OCI-LY1 (cell line): ENCODE data around the gene NFKBIB.

Source experiments
- H2AFZ ChIP-seq: fragments of 200-600 bp; sonication (generic), shearing (Covaris generic); 2 replicates; pipeline ENCODE4 v1.6.0; 2014; ENCODE audit warnings: antibody characterized with exemption, mild to moderate bottlenecking, low read length
- H3F3A ChIP-seq: fragments of 200-600 bp; sonication (generic), shearing (Covaris generic); 2 replicates; pipeline ENCODE4 v1.6.0; 2014; ENCODE audit warnings: mild to moderate bottlenecking, antibody characterized with exemption, low read length, moderate library complexity; ENCODE audit not compliant: insufficient read depth
- H3K27ac ChIP-seq: fragments of 200-600 bp; sonication (generic); 2 replicates; pipeline ENCODE4 v1.5.1; 2014; ENCODE audit warnings: low read length, mixed run types, mild to moderate bottlenecking, low read depth; ENCODE audit not compliant: poor library complexity, severe bottlenecking
- H3K27me3 ChIP-seq: fragments of 200-600 bp; sonication (generic); 2 replicates; pipeline ENCODE4 v1.6.0; 2014; ENCODE audit warnings: antibody characterized with exemption, mild to moderate bottlenecking, low read length, moderate library complexity; ENCODE audit not compliant: insufficient read depth
- H3K36me3 ChIP-seq: fragments of 200-600 bp; sonication (generic); 2 replicates; pipeline ENCODE4 v1.6.1; 2014; ENCODE audit warnings: mild to moderate bottlenecking, antibody characterized with exemption, low read length, moderate library complexity, mixed read lengths; ENCODE audit not compliant: insufficient read depth
- H3K4me1 ChIP-seq: fragments of 200-600 bp; sonication (generic); 2 replicates; pipeline ENCODE4 v1.5.1; 2014; ENCODE audit warnings: mild to moderate bottlenecking, low read length, moderate library complexity; ENCODE audit not compliant: insufficient read depth, severe bottlenecking
- H3K4me2 ChIP-seq: fragments of 200-600 bp; sonication (generic), shearing (Covaris generic); 2 replicates; pipeline ENCODE4 v1.6.1; 2014; ENCODE audit warnings: low read length
- H3K4me3 ChIP-seq: fragments of 200-600 bp; sonication (generic); 2 replicates; pipeline ENCODE4 v1.5.1; 2014; ENCODE audit warnings: low read length, low read depth, mild to moderate bottlenecking, mixed read lengths; ENCODE audit not compliant: poor library complexity, severe bottlenecking
- H3K79me2 ChIP-seq: fragments of 200-600 bp; shearing (Covaris generic); 2 replicates; pipeline ENCODE4 v1.6.1; 2016; ENCODE audit warnings: mixed run types, low read length, mixed read lengths; ENCODE audit not compliant: insufficient read depth
- H3K9ac ChIP-seq: fragments of 200-600 bp; sonication (generic), shearing (Covaris generic); 2 replicates; pipeline ENCODE4 v1.6.1; 2014; ENCODE audit warnings: mild to moderate bottlenecking, low read length, mixed read lengths
- H3K9me2 ChIP-seq: fragments of 200-600 bp; sonication (generic), shearing (Covaris generic); 2 replicates; pipeline ENCODE4 v1.6.1; 2014; ENCODE audit warnings: low read depth, mild to moderate bottlenecking, low read length, mixed read lengths
- H3K9me3 ChIP-seq: fragments of 200-600 bp; shearing (Covaris generic); 2 replicates; pipeline ENCODE4 v1.6.1; 2014; ENCODE audit warnings: low read length, mixed read lengths
- H4K20me1 ChIP-seq: fragments of 200-600 bp; sonication (generic), shearing (Covaris generic); 2 replicates; pipeline ENCODE4 v1.6.0; 2016; ENCODE audit warnings: mild to moderate bottlenecking, low read length; ENCODE audit not compliant: insufficient read depth
- EZH2 ChIP-seq: fragments of 200-600 bp; sonication (generic), shearing (Covaris generic); IDR thresholded peaks from 2 replicates; pipeline ENCODE4 v1.8.0; 2017; ENCODE audit warnings: borderline replicate concordance, mixed run types, mild to moderate bottlenecking, antibody characterized with exemption, low read length, moderate library complexity, mixed read lengths
- TF ChIP-seq, protein P1 (sequence below): fragments of 200-600 bp; sonication (generic), shearing (Covaris generic); IDR thresholded peaks from 2 replicates; pipeline ENCODE4 v1.5.1; 2017; ENCODE audit warnings: mild to moderate bottlenecking, antibody characterized with exemption, low read length, moderate library complexity, mixed read lengths

NFKBIB gene

DNA sequence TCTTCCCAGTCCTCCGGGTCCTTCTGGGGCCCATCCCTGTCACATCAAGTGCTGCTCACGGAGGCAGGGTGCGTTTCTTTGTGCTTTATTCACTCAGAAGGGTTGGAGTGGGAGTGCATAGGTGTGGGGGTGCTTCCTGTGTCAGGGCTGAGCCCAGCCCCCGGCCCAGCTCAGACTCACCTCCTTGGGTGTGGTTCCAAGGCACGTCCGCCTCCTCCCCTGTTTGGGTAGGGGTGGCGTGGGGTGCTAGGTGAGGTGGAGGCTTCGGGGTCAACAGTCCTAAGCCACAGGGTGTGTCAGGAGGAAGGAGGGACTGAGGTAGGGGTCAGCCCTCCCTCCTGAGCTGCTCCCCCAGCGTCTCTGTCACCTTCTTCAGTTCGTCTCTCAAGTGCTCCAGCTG lies 9.1 kb downstream of the NFKBIB start:
- Histone ChIP-seq H3K27me3 (no peaks in the 10 kb centered on the region), H3F3A (no peaks in the 10 kb centered on the region), H3K27ac (no peak overlapping the region), H3K9me3 (no peaks in the 10 kb centered on the region), H3K9ac (no peak overlapping the region), H3K9me2 (no peaks in the 10 kb centered on the region), H4K20me1 (no peaks in the 10 kb centered on the region), H3K4me2 (no peak overlapping the region), H3K79me2 (no peaks in the 10 kb centered on the region), H2AFZ (no peak overlapping the region), H3K4me3 (no peak overlapping the region), H3K4me1 (no peaks in the 10 kb centered on the region), H3K36me3 (peaks cover 45% of the 10 kb centered on the region)
- TF ChIP-seq, protein P1, sequence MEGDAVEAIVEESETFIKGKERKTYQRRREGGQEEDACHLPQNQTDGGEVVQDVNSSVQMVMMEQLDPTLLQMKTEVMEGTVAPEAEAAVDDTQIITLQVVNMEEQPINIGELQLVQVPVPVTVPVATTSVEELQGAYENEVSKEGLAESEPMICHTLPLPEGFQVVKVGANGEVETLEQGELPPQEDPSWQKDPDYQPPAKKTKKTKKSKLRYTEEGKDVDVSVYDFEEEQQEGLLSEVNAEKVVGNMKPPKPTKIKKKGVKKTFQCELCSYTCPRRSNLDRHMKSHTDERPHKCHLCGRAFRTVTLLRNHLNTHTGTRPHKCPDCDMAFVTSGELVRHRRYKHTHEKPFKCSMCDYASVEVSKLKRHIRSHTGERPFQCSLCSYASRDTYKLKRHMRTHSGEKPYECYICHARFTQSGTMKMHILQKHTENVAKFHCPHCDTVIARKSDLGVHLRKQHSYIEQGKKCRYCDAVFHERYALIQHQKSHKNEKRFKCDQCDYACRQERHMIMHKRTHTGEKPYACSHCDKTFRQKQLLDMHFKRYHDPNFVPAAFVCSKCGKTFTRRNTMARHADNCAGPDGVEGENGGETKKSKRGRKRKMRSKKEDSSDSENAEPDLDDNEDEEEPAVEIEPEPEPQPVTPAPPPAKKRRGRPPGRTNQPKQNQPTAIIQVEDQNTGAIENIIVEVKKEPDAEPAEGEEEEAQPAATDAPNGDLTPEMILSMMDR = no peak
- TF ChIP-seq EZH2 = no peak

DNA sequence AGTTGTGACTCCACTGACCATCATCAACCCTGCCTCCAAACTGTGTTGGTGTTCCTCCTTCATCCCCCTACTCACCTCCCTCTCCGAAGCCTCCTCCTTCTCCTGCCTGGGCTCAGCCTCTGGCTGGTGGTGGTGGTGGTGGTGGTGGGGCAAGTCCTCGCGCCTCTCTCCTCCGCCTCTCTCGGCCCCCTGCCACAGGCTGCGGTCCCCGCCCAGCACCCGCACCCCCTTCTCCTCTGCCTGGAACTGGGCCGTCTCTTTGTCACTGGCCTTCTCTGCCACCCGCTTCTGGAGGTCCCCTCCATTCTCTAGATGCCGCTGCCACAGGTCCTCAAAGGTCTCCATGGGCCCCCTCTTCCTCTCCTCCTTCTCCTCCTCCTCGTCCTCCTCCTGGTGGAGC lies 10.7 kb downstream of the NFKBIB start:
- peaks cover 31% of the 10 kb centered on the region for H3K36me3 ChIP-seq
- no peaks in the 10 kb centered on the region for H3K9me3 ChIP-seq
- H3K4me1 ChIP-seq = no peaks in the 10 kb centered on the region
- no peak overlapping the region for H3K4me3 ChIP-seq
- H4K20me1 ChIP-seq = no peaks in the 10 kb centered on the region
- H3K79me2 ChIP-seq = no peaks in the 10 kb centered on the region
- no peak overlapping the region for H3K9ac ChIP-seq
- no peaks in the 10 kb centered on the region for H3K27me3 ChIP-seq
- no peak overlapping the region for H3K27ac ChIP-seq
- no peak overlapping the region for H2AFZ ChIP-seq
- TF ChIP-seq, protein P1 = no peak
- no peak for TF ChIP-seq EZH2
- H3K9me2 ChIP-seq = no peaks in the 10 kb centered on the region
- no peak overlapping the region for H3K4me2 ChIP-seq
- H3F3A ChIP-seq = no peaks in the 10 kb centered on the region

DNA sequence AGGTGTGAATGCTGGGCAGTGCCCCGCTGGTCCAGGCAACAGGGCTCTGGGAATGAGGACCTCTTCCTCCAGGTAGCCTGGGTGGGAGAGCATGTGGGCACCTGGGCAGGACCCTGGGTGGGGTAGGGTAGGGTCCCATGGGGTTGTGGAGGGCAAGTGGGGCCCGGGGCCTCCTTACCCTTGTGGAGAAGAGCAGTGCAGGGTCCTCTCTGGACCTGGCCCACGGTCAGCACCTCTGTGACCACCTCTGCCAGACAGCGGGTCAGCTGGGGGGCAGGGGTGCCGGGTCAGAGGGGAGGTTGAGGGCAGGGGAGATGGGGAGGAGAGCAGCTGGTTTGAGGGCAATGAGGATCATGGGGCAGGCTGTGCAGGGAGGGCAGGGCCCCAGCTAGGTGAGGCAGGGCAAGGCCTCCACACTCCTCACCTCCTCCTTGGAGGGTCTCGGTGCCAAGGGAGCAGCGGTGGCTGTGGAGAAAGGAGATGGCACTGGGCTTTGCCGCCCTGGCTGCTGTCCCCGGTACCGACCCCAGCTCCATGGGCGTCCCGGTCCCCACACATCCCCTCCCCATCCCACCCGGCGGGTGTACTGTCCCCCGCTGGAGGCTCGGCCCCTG lies 11.7 kb downstream of the NFKBIB start:
- Histone ChIP-seq H3K79me2 (no peaks in the 10 kb centered on the region), H3F3A (no peaks in the 10 kb centered on the region), H3K36me3 (peaks cover 25% of the 10 kb centered on the region), H2AFZ (no peak overlapping the region), H3K4me2 (no peak overlapping the region), H3K9me3 (no peaks in the 10 kb centered on the region), H4K20me1 (no peaks in the 10 kb centered on the region), H3K4me1 (no peaks in the 10 kb centered on the region), H3K27me3 (no peaks in the 10 kb centered on the region), H3K9ac (no peak overlapping the region), H3K9me2 (no peaks in the 10 kb centered on the region), H3K4me3 (no peak overlapping the region), H3K27ac (no peak overlapping the region)
- no peak for TF ChIP-seq EZH2
- TF ChIP-seq, protein P1 = no peak
